ENCODE data around the gene SRRM3.
"Not testable (repeated sequence)": the region's sequence is repeated elsewhere in the genome, so short reads cannot be mapped to it uniquely, and the experiment has no call there.

SRRM3 gene

GRCh38 chr7:76292213-76292573 is 90.5 kb downstream of the SRRM3 start:
- DNase-seq (ENCODE audit: low read depth) = no peak

DNA sequence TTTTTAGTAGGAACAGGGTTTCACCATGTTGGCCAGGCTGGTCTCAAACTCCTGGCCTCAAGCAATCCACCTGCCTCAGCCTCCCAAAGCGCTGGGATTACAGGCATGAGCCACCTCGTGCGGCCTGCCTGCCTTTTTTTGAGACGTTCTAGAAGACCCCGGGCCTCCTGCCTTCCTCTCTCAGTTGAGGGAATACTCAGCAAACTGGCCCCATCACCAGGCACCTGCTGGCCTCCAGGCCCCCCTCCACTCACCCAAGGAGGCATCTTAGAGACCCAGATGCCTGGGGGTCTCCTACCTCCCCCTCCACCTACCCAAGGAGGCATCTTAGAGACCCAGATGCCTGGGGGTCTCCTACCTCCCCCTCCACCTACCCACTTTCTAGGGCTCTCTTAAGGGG is 91.2 kb downstream of the SRRM3 start:
- DNase-seq (ENCODE audit: low read depth) = not testable (repeated sequence)

DNA sequence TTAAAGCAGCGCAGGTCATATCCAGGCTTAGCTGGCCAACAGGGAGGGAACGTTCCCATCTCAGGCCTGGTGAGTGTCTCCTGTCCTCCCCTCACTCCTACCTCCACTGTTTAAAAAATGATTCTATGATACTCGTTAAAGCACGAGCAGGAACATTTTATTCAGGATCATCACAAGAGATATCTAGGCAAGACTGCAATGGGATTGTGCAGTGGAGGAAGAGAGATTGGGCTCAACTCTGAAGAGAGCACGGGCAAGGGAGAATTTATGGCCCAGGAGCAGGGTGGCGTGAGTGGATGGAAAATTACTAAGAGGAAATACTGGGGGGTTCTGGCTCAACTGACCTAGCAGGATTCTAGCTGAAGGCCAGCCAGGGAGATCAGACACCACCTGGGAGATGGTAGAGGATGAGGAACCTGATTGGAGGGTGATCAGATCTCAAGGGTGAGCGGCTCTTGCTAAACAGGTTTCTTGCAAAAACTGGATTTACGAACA is 91.8 kb downstream of the SRRM3 start:
- no peak for DNase-seq (ENCODE audit: low read depth)

- no peak for DNase-seq (ENCODE audit: low read depth)
Measured at GRCh38 chr7:76294344-76295024, 92.8 kb downstream of the SRRM3 start.

GRCh38 chr7:76296743-76297740 is 95.3 kb downstream of the SRRM3 start:
- DNase-seq (ENCODE audit: low read depth) = no peak

- no peak for DNase-seq (ENCODE audit: low read depth)
Measured at GRCh38 chr7:76300166-76300731, 98.6 kb downstream of the SRRM3 start.

GRCh38 chr7:76301000-76301399 is 99.3 kb downstream of the SRRM3 start:
- no peak for DNase-seq (ENCODE audit: low read depth)

DNA sequence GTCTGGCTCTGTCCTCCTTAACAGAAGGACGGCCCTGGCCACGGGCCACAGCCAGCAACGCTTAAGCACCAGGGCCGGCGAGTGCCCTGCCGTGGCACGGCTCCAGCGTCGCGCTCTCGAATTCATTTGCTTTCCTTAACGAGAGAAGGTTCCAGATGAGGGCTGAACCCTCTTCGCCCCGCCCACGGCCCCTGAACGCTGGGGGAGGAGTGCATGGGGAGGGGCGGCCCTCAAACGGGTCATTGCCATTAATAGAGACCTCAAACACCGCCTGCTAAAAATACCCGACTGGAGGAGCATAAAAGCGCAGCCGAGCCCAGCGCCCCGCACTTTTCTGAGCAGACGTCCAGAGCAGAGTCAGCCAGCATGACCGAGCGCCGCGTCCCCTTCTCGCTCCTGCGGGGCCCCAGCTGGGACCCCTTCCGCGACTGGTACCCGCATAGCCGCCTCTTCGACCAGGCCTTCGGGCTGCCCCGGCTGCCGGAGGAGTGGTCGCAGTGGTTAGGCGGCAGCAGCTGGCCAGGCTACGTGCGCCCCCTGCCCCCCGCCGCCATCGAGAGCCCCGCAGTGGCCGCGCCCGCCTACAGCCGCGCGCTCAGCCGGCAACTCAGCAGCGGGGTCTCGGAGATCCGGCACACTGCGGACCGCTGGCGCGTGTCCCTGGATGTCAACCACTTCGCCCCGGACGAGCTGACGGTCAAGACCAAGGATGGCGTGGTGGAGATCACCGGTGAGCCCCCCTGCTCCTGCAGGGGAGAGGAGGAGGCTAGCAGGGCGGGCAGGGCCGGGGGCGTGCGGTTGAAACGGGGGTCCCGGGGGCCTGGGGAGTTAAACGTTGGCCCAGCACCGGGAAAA is 100.9 kb downstream of the SRRM3 start, which contains the start of gene HSPB1:
Gene HSPB1 (plus strand): TSS at position 327 of the 855 bp plus-strand sequence. CDS start 40 bp downstream, at position 367.
- no peak for DNase-seq (ENCODE audit: low read depth)

DNA sequence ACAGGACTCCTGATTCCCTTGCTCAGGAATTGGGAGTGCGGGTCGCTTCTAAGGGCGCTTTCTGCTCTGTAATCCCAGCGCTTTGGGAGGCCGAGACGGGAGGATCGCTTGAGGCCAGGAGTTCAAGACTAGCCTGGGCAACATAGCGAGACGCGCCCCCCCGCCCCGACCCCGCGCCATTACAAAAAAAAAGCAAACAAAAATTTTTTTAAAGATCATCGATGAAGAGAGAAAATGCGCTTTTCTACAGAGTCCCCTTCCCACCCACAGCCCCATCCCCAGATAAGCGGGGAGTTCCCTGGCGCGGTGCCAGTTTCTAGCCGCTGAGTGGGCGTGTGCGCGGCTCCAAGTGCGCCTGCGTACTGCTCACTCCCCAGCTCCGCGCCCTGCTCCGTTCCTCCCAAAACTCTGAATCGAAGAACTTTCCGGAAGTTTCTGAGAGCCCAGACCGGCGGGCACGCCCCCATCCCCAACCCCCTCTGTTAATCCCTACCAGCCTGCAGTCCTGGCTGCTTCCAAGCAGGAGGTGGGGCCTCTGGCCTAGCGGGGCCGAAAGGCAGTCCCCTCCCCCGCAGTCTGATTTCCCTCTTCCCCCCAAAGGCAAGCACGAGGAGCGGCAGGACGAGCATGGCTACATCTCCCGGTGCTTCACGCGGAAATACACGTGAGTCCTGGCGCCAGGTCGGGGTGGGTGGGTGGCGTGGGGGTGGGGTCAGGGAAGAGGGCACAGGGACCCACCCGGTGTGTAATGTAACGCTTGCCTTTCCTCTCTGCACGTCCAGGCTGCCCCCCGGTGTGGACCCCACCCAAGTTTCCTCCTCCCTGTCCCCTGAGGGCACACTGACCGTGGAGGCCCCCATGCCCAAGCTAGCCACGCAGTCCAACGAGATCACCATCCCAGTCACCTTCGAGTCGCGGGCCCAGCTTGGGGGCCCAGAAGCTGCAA is 101.8 kb downstream of the SRRM3 start:
- DNase-seq (ENCODE audit: low read depth) = peak; percentile 88

- DNase-seq (ENCODE audit: low read depth) = no peak
Measured at GRCh38 chr7:76304888-76305375, 103.2 kb downstream of the SRRM3 start.

DNA sequence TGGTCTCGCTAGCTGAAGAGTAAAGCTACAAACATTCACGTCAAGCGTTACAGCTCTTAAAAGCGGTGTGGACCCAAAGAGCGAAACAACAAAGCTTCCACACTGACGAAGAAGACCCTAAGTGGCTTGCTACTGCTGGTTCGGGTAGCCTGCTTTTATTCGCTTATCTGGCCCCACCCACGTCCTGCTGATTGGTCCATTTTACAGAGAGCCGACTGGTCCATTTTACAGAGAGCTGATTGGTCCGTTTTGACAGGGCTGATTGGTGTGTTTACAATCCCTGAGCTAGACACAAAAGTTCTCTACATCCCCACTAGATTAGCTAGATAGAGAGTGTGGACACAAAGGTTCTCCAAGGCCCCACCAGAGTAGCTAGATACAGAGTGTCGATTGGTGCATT is 107.2 kb downstream of the SRRM3 start:
- DNase-seq (ENCODE audit: low read depth) = not testable (repeated sequence)

DNA sequence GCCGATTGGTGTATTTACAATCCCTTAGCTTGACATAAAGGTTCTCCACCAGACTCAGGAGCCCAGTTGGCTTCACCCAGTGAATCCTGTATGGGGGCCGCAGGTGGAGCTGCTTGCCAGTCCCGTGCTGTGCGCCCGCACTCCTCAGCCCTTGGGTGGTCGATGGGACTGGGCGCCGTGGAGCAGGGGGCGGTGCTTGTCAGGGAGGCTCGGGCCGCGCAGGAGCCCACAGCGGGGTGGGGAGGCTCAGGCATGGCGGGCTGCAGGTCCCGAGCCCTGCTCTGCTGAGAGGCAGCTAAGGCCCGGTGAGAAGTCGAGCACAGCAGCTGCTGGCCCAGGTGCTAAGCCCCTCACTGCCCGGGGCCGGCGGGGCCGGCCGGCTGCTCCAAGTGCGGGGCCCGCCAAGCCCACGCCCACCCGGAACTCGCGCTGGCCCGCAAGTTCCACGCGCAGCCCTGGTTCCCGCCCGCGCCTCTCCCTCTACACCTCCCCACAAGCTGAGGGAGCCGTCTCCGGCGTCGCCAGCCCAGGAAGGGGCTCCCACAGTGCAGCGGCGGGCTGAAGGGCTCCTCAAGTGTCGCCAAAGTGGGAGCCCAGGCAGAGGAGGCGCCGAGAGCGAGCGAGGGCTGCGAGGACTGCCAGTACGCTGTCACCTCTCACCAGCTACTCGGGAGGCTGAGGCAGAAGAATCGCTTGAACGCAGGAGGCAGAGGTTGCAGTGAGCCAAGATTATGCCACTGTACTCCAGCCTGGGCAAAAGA is 107.8 kb downstream of the SRRM3 start:
- DNase-seq (ENCODE audit: low read depth) = not testable (repeated sequence)

DNA sequence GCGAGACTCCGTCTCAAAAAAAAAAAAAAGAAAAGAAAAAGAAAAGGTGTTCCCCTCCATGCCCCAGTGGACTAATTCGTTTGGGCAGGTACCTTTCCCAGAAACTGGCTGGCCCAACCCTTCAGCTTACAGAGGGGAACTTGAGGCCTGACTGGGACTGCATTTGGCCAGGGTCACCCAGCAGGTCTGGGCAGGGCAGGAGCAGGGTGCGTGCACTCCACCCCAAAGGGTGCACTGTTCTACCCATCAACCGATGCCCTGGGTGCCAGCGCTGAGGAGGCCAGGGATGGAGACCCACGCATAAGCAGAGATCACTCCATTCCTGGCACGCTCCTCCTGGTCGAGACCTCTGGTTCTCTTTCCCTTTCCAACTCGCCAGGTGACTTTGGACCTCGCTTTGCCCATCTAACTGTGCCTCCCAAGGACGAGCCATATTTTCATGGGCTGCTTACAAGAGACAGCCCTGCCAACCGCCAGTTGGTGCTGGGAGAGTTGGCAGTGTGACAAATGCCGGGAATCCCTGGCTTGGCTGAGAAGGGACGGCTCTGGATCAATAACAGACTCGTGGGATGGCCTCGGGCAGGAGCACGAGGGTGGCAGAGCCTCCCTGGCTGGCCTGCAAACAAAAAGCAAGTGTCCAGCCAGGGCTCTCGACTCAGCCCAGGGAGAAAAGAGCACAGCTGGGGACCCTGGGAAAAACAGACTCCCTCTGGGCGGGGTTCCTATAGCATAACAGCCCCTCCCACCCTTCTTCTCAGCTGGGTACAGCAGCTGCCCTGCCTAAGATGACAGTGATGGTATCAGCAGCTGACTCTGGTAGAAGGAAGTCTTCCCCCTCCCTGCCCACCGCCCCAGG is 108.6 kb downstream of the SRRM3 start:
- DNase-seq (ENCODE audit: low read depth) = no peak

DNA sequence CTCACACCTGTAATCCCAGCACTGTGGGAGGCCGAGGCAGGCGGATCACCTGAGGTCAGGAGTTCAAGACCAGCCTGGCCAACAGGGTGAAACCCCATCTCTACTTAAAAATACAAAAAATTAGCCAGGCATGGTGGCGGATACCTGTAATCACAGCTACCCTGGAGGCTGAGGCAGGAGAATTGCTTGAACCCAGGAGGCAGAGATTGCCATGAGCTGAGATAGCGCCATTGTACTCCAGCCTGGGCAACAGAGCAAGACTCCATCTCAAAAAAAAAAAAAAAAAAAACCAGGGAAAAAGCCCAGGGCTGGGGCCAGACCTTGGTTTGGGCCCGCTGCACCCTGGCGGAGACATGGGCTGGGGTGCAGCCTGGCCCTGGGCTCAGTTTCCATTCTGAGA is 110.1 kb downstream of the SRRM3 start:
- not testable (repeated sequence) for DNase-seq (ENCODE audit: low read depth)

DNA sequence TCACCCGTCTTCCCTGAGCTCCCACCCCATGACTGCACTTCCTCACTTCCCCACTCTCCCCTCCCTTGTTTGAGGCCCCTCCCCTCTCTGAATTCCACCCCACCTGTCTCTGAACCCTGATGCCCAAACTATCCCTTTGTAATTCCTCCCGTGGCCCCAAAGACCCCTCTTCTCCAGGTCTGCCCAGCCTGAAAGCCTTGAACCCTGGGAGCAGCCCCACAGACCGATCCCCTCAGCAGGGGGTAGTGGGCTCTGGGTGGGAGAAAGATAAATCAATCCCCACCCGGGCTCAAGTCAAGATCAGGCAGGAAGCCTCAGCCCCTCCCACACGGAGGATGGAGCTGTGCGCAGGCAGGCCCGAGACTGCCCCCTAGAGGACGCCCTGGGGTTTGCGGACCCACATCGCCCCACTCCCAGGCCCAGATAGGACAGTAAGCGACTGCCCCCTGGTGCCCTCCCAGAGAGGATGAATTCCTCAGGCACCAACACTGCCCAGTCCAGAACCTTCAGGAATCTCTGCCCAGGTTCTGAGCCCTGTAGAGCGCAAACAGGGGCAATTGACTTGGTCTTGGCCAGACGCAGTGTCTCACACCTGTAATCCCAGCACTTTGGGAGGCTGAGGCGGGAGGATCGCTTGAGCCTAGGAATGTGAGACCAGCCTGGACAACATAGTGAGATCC is 112.5 kb downstream of the SRRM3 start:
- peak; percentile 86 for DNase-seq (ENCODE audit: low read depth)

- not testable (repeated sequence) for DNase-seq (ENCODE audit: low read depth)
Measured at GRCh38 chr7:76314740-76315139, 113.0 kb downstream of the SRRM3 start.

GRCh38 chr7:76315364-76315763 is 113.7 kb downstream of the SRRM3 start:
- no peak for DNase-seq (ENCODE audit: low read depth)
